Keratinocyte (primary cell): ENCODE measurements around the gene RIT1. TPM values are rescaled to one million over a fixed set of nuclear protein-coding genes. Genes with fewer than 3 reads are reported as not detected.

Experiments used
- DNase-seq: peaks from one replicate; pipeline ENCODE4 v3.0.0-alpha.2; 2011; ENCODE audit warnings: low read depth, missing footprints, low spot score
- FAIRE-seq: peaks from 2 replicates; lab custom pipeline; 2011; peaks lifted over from hg19 to GRCh38; lab: Jason Lieb, UNC
- H2AFZ ChIP-seq: 2 replicates; pipeline ENCODE4 v1.6.0; 2012; ENCODE audit warnings: low read length, control low read depth, inconsistent platforms; ENCODE audit not compliant: control insufficient read depth
- H3K27ac ChIP-seq: 2 replicates; pipeline ENCODE4 v1.5.1; 2011; ENCODE audit warnings: low read length; ENCODE audit not compliant: control insufficient read depth, insufficient read depth
- H3K27me3 ChIP-seq: 3 replicates; pipeline ENCODE4 v1.6.0; 2011; ENCODE audit warnings: low read length; ENCODE audit not compliant: control insufficient read depth, insufficient read depth; ENCODE audit errors: extremely low read depth
- H3K36me3 ChIP-seq, 2 experiments: 2 replicates in 1 of 2; 3 replicates in 1 of 2; pipeline ENCODE4 v1.5.1; 2011; ENCODE audit warnings: low read length in 2 of 2, mild to moderate bottlenecking in 1 of 2; ENCODE audit not compliant: control insufficient read depth in 2 of 2, insufficient read depth in 2 of 2; ENCODE audit errors: extremely low read depth in 1 of 2
- H3K4me1 ChIP-seq: 3 replicates; pipeline ENCODE4 v1.5.1; 2011; ENCODE audit warnings: low read length; ENCODE audit not compliant: control insufficient read depth, insufficient read depth; ENCODE audit errors: extremely low read depth
- H3K4me2 ChIP-seq: 3 replicates; pipeline ENCODE4 v1.6.0; 2011; ENCODE audit warnings: low read depth, low read length; ENCODE audit not compliant: control insufficient read depth, insufficient read depth; ENCODE audit errors: extremely low read depth
- H3K4me3 ChIP-seq, 3 experiments: fragments of 200-600 bp in 1 of 3; sonication (generic) in 1 of 3; 2 replicates in 2 of 3; 3 replicates in 1 of 3; pipeline ENCODE4 v1.5.1; 2011 to 2016; ENCODE audit warnings: low read length in 3 of 3, mild to moderate bottlenecking in 3 of 3, control low read depth in 2 of 3, inconsistent platforms in 1 of 3, low read depth in 1 of 3, mixed read lengths in 1 of 3, mixed run types in 1 of 3, moderate library complexity in 1 of 3; ENCODE audit not compliant: control insufficient read depth in 2 of 3, insufficient read depth in 2 of 3; ENCODE audit errors: extremely low read depth in 1 of 3
- H3K79me2 ChIP-seq: 2 replicates; pipeline ENCODE4 v1.6.0; 2012; ENCODE audit warnings: low read length; ENCODE audit not compliant: control insufficient read depth, insufficient read depth
- H3K9ac ChIP-seq: 3 replicates; pipeline ENCODE4 v1.6.0; 2011; ENCODE audit warnings: low read length; ENCODE audit not compliant: control insufficient read depth, insufficient read depth; ENCODE audit errors: extremely low read depth
- H3K9me1 ChIP-seq: 3 replicates; pipeline ENCODE4 v1.6.0; 2011; ENCODE audit warnings: low read length; ENCODE audit not compliant: control insufficient read depth, insufficient read depth; ENCODE audit errors: extremely low read depth
- H3K9me3 ChIP-seq: 2 replicates; pipeline ENCODE4 v1.5.1; 2012; ENCODE audit warnings: low read depth, low read length; ENCODE audit not compliant: control insufficient read depth
- H4K20me1 ChIP-seq: 3 replicates; pipeline ENCODE4 v1.6.0; 2011; ENCODE audit warnings: low read length; ENCODE audit not compliant: control insufficient read depth, insufficient read depth; ENCODE audit errors: extremely low read depth
- CTCF ChIP-seq, 3 experiments: IDR thresholded peaks in 1 of 3; conservative IDR thresholded peaks in 1 of 3; optimal IDR thresholded peaks in 1 of 3; 2 replicates in 2 of 3; 3 replicates in 1 of 3; pipeline versions ENCODE3 to v1.5.1; 2011; ENCODE audit warnings: low read length in 3 of 3, mild to moderate bottlenecking in 3 of 3, moderate library complexity in 2 of 3, control low read depth in 1 of 3, inconsistent platforms in 1 of 3; ENCODE audit not compliant: insufficient read depth in 2 of 3; ENCODE audit errors: extremely low read depth in 1 of 3
- EZH2 ChIP-seq: IDR thresholded peaks from one replicate; pipeline ENCODE4 v1.6.1; 2012; ENCODE audit warnings: inconsistent platforms, mild to moderate bottlenecking, low read length, moderate library complexity
- dilution Hi-C: fragments of 300-500 bp; cut with MboI; formaldehyde crosslinking; loops from one replicate; pipeline ENCODE4 v1.7.0; 2020; ENCODE audit warnings: low sequenced_read_pairs; ENCODE audit not compliant: extremely low pct_ligation_motif_present
- polyA plus RNA-seq, 5 experiments: library from polyadenylated mRNA; depleted of rRNA in 3 of 5; stranded (reverse) in 3 of 5; stranded (forward) in 1 of 5; unstranded in 1 of 5; fragments of >200 nt; gene quantifications; 1 replicate in 1 of 5; 2 replicates in 3 of 5; 3 replicates in 1 of 5; pipeline versions ENCODE4 v1.2.1 to v1.2.3, GENCODE V29; 2011 to 2012; ENCODE audit warnings: missing spikeins in 2 of 5, low read depth in 1 of 5, low replicate concordance in 1 of 5

Gene RIT1
- polyA plus RNA-seq, 1 donor (not counting 4 experiments of a cell fraction or from before 2014, with no cell fraction given), result 33.5 TPM

- no peak for FAIRE-seq
- Histone ChIP-seq H4K20me1 (no peaks in the 10 kb centered on the region), H3K79me2 (no peaks in the 10 kb centered on the region), H3K4me3 (no peak overlapping the region), H3K9me3 (no peaks in the 10 kb centered on the region), H3K36me3 (no peaks in the 10 kb centered on the region), H3K27ac (no peak overlapping the region), H3K4me1 (peaks cover 21% of the 10 kb centered on the region), H3K9me1 (no peaks in the 10 kb centered on the region), H2AFZ (no peak overlapping the region), H3K27me3 (no peaks in the 10 kb centered on the region), H3K4me2 (no peak overlapping the region), H3K9ac (no peak overlapping the region)
- dilution Hi-C loops, result no loop called here
- DNase-seq, result no peak
- TF ChIP-seq CTCF (optimal IDR thresholded peaks at IDR 0.05 in 1 of 3, IDR thresholded peaks at IDR 0.05 in 1 of 3, conservative IDR thresholded peaks at IDR 0.05 in 1 of 3; ENCODE audit: extremely low read depth in 1 of 3, insufficient read depth in 2 of 3, low read length in 3 of 3) (no peak), EZH2 (no peak)
Observed at GRCh38 chr1:155890251-155890650, 20.9 kb downstream of the RIT1 start.

GRCh38 chr1:155889566-155889965 lies 21.6 kb downstream of the RIT1 start:
- DNase-seq, result no peak
- TF ChIP-seq EZH2, result no peak
- no peak for TF ChIP-seq CTCF (optimal IDR thresholded peaks at IDR 0.05 in 1 of 3, IDR thresholded peaks at IDR 0.05 in 1 of 3, conservative IDR thresholded peaks at IDR 0.05 in 1 of 3; ENCODE audit: extremely low read depth in 1 of 3, insufficient read depth in 2 of 3, low read length in 3 of 3)
- Histone ChIP-seq H3K36me3 (no peaks in the 10 kb centered on the region), H3K9ac (no peak overlapping the region), H3K4me2 (no peak overlapping the region), H3K9me1 (no peaks in the 10 kb centered on the region), H3K4me1 (peaks cover 21% of the 10 kb centered on the region), H2AFZ (no peak overlapping the region), H3K9me3 (no peaks in the 10 kb centered on the region), H3K4me3 (no peak overlapping the region), H3K27me3 (no peaks in the 10 kb centered on the region), H3K79me2 (no peaks in the 10 kb centered on the region), H4K20me1 (no peaks in the 10 kb centered on the region), H3K27ac (no peak overlapping the region)
- FAIRE-seq, result no peak
- dilution Hi-C loops, result no loop called here
